SK-N-SH (cell line): ENCODE results near the gene ZNF785. TPM values are rescaled to one million over a fixed set of nuclear protein-coding genes. Genes with fewer than 3 reads are reported as not detected.
A peak's percentile ranks its signal among the peaks of the same experiment; 100 is the strongest.

Source experiments
- CTCF ChIA-PET: fragments of 300-600, 350-600 bp; formaldehyde crosslinking; extraction: SDS; loops from one replicate; lab custom pipeline; 2021; lab: Yijun Ruan, JAX
- POLR2A ChIA-PET: fragments of 350-600 bp; sonication (Branson Sonifier 250); formaldehyde crosslinking; extraction: SDS; loops from one replicate; lab custom pipeline; 2020; ENCODE audit warnings: antibody characterized with exemption, inconsistent platforms; lab: Yijun Ruan, JAX
- DNase-seq: peaks from one replicate; pipeline ENCODE4 v3.0.0; 2012
- H2AFZ ChIP-seq: fragments of 200-600 bp; sonication (generic); 2 replicates; pipeline ENCODE4 v1.8.1; 2016; ENCODE audit warnings: antibody characterized with exemption, mild to moderate bottlenecking, low read depth
- H3F3A ChIP-seq: fragments of 200-600 bp; sonication (generic); replicated peaks from 2 replicates; pipeline ENCODE3; 2016; ENCODE audit warnings: antibody characterized with exemption, mild to moderate bottlenecking; ENCODE audit not compliant: insufficient read depth
- H3K27ac ChIP-seq, 2 experiments: fragments of 200-500 bp in 1 of 2; fragments of 200-600 bp in 1 of 2; sonication (Bioruptor generic) in 1 of 2; sonication (generic), shearing (Covaris generic) in 1 of 2; 2 replicates each; pipeline versions ENCODE4 v1.5.1 to v1.6.1; 2014 to 2016; ENCODE audit warnings: low read depth in 2 of 2, inconsistent platforms in 1 of 2, low read length in 1 of 2, mild to moderate bottlenecking in 1 of 2, mixed read lengths in 1 of 2
- H3K27me3 ChIP-seq: fragments of 200-600 bp; sonication (generic), shearing (Covaris generic); 2 replicates; pipeline ENCODE4 v1.6.1; 2016; ENCODE audit warnings: mixed run types; ENCODE audit not compliant: insufficient read depth
- H3K36me3 ChIP-seq, 2 experiments: fragments of 200-500 bp in 1 of 2; fragments of 200-600 bp in 1 of 2; sonication (Bioruptor generic) in 1 of 2; sonication (generic) in 1 of 2; replicated peaks in 1 of 2; 2 replicates each; pipeline versions ENCODE3 to v1.5.1; 2014 to 2016; ENCODE audit warnings: low read length in 1 of 2, mild to moderate bottlenecking in 1 of 2; ENCODE audit not compliant: insufficient read depth in 2 of 2, control insufficient read depth in 1 of 2
- H3K4me1 ChIP-seq, 2 experiments: fragments of 200-500 bp in 1 of 2; fragments of 200-600 bp in 1 of 2; sonication (Bioruptor generic) in 1 of 2; sonication (generic), shearing (Covaris generic) in 1 of 2; 2 replicates each; pipeline versions ENCODE4 v1.5.1 to v1.6.1; 2014 to 2016; ENCODE audit warnings: low read depth in 1 of 2, low read length in 1 of 2, mixed run types in 1 of 2; ENCODE audit not compliant: insufficient read depth in 2 of 2, control insufficient read depth in 1 of 2
- H3K4me2 ChIP-seq: fragments of 200-600 bp; sonication (generic), shearing (Covaris generic); 2 replicates; pipeline ENCODE4 v1.6.1; 2017; ENCODE audit warnings: mixed run types
- H3K4me3 ChIP-seq, 2 experiments: fragments of 200-500 bp in 1 of 2; fragments of 200-600 bp in 1 of 2; sonication (Bioruptor generic) in 1 of 2; sonication (generic), shearing (Covaris generic) in 1 of 2; 2 replicates each; pipeline versions ENCODE4 v1.5.1 to v1.8.1; 2014 to 2016; ENCODE audit warnings: low read depth in 2 of 2, inconsistent platforms in 1 of 2, low read length in 1 of 2, mild to moderate bottlenecking in 1 of 2, mixed read lengths in 1 of 2, moderate library complexity in 1 of 2
- H3K79me2 ChIP-seq: fragments of 200-600 bp; sonication (generic); 2 replicates; pipeline ENCODE4 v1.8.1; 2017; ENCODE audit warnings: mild to moderate bottlenecking; ENCODE audit not compliant: insufficient read depth
- H3K9ac ChIP-seq: fragments of 200-600 bp; sonication (generic); 2 replicates; pipeline ENCODE4 v1.6.1; 2017; ENCODE audit warnings: mixed run types
- H3K9me2 ChIP-seq: fragments of 200-600 bp; sonication (generic); 2 replicates; pipeline ENCODE4 v1.6.1; 2017; ENCODE audit warnings: mixed run types
- H3K9me3 ChIP-seq: fragments of 200-600 bp; sonication (generic); 2 replicates; pipeline ENCODE4 v1.6.1; 2017; ENCODE audit warnings: mixed run types, mild to moderate bottlenecking, moderate library complexity
- H4K20me1 ChIP-seq: fragments of 200-600 bp; sonication (generic); 2 replicates; pipeline ENCODE4 v1.6.1; 2017; ENCODE audit warnings: mild to moderate bottlenecking, mixed run types; ENCODE audit not compliant: insufficient read depth
- CHD2 ChIP-seq: fragments of 150-350 bp; IDR thresholded peaks from 2 replicates; pipeline ENCODE4 v1.6.1; 2018; ENCODE audit warnings: low read length; ENCODE audit not compliant: partially characterized antibody
- EZH2phosphoT487 ChIP-seq: fragments of 200-600 bp; sonication (generic); IDR thresholded peaks from 2 replicates; pipeline ENCODE4 v1.6.1; 2017; ENCODE audit warnings: low read depth, mixed run types, mild to moderate bottlenecking, antibody characterized with exemption, moderate library complexity, borderline replicate concordance
- FOSL2 ChIP-seq: IDR thresholded peaks from 2 replicates; pipeline ENCODE4 v1.4.0; 2012; ENCODE audit warnings: low read depth, mild to moderate bottlenecking, moderate library complexity, borderline replicate concordance
- FOXJ3 ChIP-seq: sonication (generic); formaldehyde crosslinking; IDR thresholded peaks from 2 replicates; pipeline ENCODE4 v1.5.1; 2020; ENCODE audit warnings: mild to moderate bottlenecking, missing genetic modification reagents
- FOXM1 ChIP-seq: IDR thresholded peaks from 2 replicates; pipeline ENCODE4 v1.4.0; 2012; ENCODE audit warnings: low read depth, mild to moderate bottlenecking
- GATA2 ChIP-seq: sonication (generic); formaldehyde crosslinking; IDR thresholded peaks from 2 replicates; pipeline ENCODE4 v1.5.0; 2020; ENCODE audit warnings: mild to moderate bottlenecking, missing genetic modification reagents
- IRF3 ChIP-seq: fragments of 150-350 bp; IDR thresholded peaks from 2 replicates; pipeline ENCODE4 v1.6.1; 2016; ENCODE audit warnings: mild to moderate bottlenecking, low read depth, low read length
- JUND ChIP-seq: IDR thresholded peaks from 2 replicates; pipeline ENCODE4 v1.4.0; 2012
- MXI1 ChIP-seq: IDR thresholded peaks from 2 replicates; pipeline ENCODE4 v1.6.1; 2012; ENCODE audit warnings: mild to moderate bottlenecking, low read depth, low read length, improper control_type of control experiment
- NRF1 ChIP-seq: IDR thresholded peaks from 2 replicates; pipeline ENCODE4 v1.6.1; 2012; ENCODE audit warnings: low read depth, mild to moderate bottlenecking, low read length
- RAD21 ChIP-seq: IDR thresholded peaks from 2 replicates; pipeline ENCODE4 v1.6.1; 2012; ENCODE audit warnings: mild to moderate bottlenecking, low read length
- SIN3A ChIP-seq: IDR thresholded peaks from 2 replicates; pipeline ENCODE4 v1.6.1; 2012; ENCODE audit warnings: low read depth, mild to moderate bottlenecking, low read length, moderate library complexity, borderline replicate concordance
- TCF12 ChIP-seq: IDR thresholded peaks from 2 replicates; pipeline ENCODE4 v1.4.0; 2012
- TEAD4 ChIP-seq: IDR thresholded peaks from 2 replicates; pipeline ENCODE4 v1.4.0; 2012; ENCODE audit warnings: mild to moderate bottlenecking, borderline replicate concordance; ENCODE audit not compliant: insufficient read depth
- USF1 ChIP-seq: IDR thresholded peaks from 2 replicates; pipeline ENCODE4 v1.4.0; 2012; ENCODE audit warnings: low read depth, borderline replicate concordance
- YY1 ChIP-seq: IDR thresholded peaks from 2 replicates; pipeline ENCODE4 v1.4.0; 2012; ENCODE audit warnings: low read depth, mild to moderate bottlenecking
- WGBS: methylation state at CpG from one replicate; pipeline ENCODE4 v1.1.6; 2017; ENCODE audit warnings: low lambda C conversion rate; 5-methylcytosine and 5-hydroxymethylcytosine counted together
- polyA plus RNA-seq, 3 experiments: library from polyadenylated mRNA; depleted of rRNA; stranded (reverse); fragments of >200 nt; gene quantifications; 2 replicates each; pipeline ENCODE4 v1.2.3, GENCODE V29; 2012
- TF ChIP-seq, protein P1 (sequence below): IDR thresholded peaks from 2 replicates; pipeline ENCODE4 v1.6.1; 2012; ENCODE audit warnings: mild to moderate bottlenecking, low read depth, low read length, moderate library complexity
- TF ChIP-seq, protein P2 (sequence below): fragments of 200-600 bp; sonication (generic); IDR thresholded peaks from 2 replicates; pipeline ENCODE4 v1.6.1; 2017; ENCODE audit warnings: antibody characterized with exemption, mild to moderate bottlenecking, moderate library complexity
- TF ChIP-seq, protein P3 (sequence below): IDR thresholded peaks from 2 replicates; pipeline ENCODE4 v1.4.0; 2012; ENCODE audit warnings: low read depth, borderline replicate concordance
- TF ChIP-seq, protein P4 (sequence below): fragments of 150-350 bp; IDR thresholded peaks from 2 replicates; pipeline ENCODE4 v1.6.1; 2017; ENCODE audit warnings: antibody characterized with exemption, low read length, low read depth, borderline replicate concordance

Gene ZNF785
- polyA plus RNA-seq, 1 of the 3 experiments (the other 2 are of a cell fraction): 8.8 TPM

DNA sequence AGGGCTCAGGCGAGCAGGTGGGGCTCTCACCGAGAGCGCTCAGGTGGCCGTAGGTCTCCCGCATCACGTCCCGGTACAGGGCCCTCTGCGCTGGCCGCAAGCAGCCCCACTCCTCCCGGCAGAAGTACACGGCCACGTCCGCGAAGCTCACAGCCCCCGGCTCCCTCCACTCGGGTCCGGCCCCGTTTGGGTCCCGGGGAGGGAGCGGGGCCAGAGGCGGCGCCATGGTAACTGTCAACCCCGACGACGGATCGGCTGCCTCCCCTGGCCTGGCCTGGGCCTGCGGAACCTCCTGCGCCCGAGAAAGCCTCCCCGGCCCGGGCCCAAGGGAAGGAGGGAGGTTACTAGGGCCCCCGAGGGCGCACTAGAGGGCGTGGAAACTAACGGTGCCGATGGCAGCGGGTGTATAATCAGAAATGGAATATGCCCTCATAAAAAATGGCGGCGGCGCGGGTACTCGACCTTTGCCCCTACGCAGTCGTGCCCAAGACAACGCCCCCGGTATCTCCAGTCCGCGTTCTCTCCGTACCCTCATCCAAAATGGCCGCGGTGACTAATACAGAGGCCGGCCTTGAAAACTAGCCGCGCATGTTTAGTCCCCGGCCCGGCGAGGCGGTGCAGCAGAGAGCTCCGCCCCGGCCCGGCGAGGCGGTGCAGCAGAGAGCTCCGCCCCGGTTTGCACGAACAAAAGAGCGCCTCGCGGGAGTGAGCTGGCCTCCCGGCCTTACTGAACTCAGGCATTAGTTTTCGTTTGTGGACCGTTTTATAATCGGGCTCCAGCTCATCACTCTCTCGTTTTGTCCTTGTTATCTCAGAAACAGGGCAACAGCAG, 27.3 kb downstream of the ZNF785 start, which contains the start of gene ZNF764:
TSS of gene ZNF764 (minus strand) at position 418 of the 832 bp plus-strand sequence. CDS start at position 226, 192 bp downstream.
- Histone ChIP-seq H3F3A (peaks cover 7% of the 10 kb centered on the region), H3K27me3 (no peaks in the 10 kb centered on the region), H3K4me1 (peaks cover 0 to 6% of the 10 kb centered on the region in 2 experiments; a peak in 1 of 4 replicates), H3K4me3 (peak within 1 kb of the TSS; percentile 75 to 91), H2AFZ (peak within 1 kb of the TSS; percentile 92), H3K9me2 (no peaks in the 10 kb centered on the region), H3K36me3 (peaks cover 0 to 21% of the 10 kb centered on the region in 2 experiments), H3K4me2 (peak within 1 kb of the TSS; percentile 95), H3K9ac (peak within 1 kb of the TSS; percentile 94), H3K9me3 (no peaks in the 10 kb centered on the region), H4K20me1 (no peaks in the 10 kb centered on the region), H3K27ac (peak within 1 kb of the TSS; percentile 88 to 92), H3K79me2 (peaks cover 26% of the 10 kb centered on the region)
- ChIA-PET POLR2A (interaction anchor here (0.9 to 3.8 kb wide), 9 partner anchors 9 to 101 kb away, joined by 3 to 47 read pairs (median 4); partner anchors contain the start of genes ZNF688, ZNF689 and ZNF747), CTCF (interaction anchor here (0.8 to 2.1 kb wide), 9 partner anchors 12 to 128 kb away, joined by 3 to 19 read pairs (median 4); partner anchors contain the start of genes DCTPP1 and ZNF688)
- peak; percentile 96 for DNase-seq
- WGBS: 5% methylated on average over 13 of the region's 74 CpGs
- TF ChIP-seq, protein P1, sequence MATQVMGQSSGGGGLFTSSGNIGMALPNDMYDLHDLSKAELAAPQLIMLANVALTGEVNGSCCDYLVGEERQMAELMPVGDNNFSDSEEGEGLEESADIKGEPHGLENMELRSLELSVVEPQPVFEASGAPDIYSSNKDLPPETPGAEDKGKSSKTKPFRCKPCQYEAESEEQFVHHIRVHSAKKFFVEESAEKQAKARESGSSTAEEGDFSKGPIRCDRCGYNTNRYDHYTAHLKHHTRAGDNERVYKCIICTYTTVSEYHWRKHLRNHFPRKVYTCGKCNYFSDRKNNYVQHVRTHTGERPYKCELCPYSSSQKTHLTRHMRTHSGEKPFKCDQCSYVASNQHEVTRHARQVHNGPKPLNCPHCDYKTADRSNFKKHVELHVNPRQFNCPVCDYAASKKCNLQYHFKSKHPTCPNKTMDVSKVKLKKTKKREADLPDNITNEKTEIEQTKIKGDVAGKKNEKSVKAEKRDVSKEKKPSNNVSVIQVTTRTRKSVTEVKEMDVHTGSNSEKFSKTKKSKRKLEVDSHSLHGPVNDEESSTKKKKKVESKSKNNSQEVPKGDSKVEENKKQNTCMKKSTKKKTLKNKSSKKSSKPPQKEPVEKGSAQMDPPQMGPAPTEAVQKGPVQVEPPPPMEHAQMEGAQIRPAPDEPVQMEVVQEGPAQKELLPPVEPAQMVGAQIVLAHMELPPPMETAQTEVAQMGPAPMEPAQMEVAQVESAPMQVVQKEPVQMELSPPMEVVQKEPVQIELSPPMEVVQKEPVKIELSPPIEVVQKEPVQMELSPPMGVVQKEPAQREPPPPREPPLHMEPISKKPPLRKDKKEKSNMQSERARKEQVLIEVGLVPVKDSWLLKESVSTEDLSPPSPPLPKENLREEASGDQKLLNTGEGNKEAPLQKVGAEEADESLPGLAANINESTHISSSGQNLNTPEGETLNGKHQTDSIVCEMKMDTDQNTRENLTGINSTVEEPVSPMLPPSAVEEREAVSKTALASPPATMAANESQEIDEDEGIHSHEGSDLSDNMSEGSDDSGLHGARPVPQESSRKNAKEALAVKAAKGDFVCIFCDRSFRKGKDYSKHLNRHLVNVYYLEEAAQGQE: no peak
- peak; percentile 71 for TF ChIP-seq FOSL2
- peak; percentile 61; the same call in 1 of the 2 replicates for TF ChIP-seq SIN3A
- TF ChIP-seq NRF1: peak; percentile 68
- TF ChIP-seq, protein P2, sequence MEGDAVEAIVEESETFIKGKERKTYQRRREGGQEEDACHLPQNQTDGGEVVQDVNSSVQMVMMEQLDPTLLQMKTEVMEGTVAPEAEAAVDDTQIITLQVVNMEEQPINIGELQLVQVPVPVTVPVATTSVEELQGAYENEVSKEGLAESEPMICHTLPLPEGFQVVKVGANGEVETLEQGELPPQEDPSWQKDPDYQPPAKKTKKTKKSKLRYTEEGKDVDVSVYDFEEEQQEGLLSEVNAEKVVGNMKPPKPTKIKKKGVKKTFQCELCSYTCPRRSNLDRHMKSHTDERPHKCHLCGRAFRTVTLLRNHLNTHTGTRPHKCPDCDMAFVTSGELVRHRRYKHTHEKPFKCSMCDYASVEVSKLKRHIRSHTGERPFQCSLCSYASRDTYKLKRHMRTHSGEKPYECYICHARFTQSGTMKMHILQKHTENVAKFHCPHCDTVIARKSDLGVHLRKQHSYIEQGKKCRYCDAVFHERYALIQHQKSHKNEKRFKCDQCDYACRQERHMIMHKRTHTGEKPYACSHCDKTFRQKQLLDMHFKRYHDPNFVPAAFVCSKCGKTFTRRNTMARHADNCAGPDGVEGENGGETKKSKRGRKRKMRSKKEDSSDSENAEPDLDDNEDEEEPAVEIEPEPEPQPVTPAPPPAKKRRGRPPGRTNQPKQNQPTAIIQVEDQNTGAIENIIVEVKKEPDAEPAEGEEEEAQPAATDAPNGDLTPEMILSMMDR: no peak
- TF ChIP-seq IRF3: no peak
- peak; percentile 1; the same call in 1 of the 2 replicates for TF ChIP-seq RAD21
- TF ChIP-seq, protein P3, sequence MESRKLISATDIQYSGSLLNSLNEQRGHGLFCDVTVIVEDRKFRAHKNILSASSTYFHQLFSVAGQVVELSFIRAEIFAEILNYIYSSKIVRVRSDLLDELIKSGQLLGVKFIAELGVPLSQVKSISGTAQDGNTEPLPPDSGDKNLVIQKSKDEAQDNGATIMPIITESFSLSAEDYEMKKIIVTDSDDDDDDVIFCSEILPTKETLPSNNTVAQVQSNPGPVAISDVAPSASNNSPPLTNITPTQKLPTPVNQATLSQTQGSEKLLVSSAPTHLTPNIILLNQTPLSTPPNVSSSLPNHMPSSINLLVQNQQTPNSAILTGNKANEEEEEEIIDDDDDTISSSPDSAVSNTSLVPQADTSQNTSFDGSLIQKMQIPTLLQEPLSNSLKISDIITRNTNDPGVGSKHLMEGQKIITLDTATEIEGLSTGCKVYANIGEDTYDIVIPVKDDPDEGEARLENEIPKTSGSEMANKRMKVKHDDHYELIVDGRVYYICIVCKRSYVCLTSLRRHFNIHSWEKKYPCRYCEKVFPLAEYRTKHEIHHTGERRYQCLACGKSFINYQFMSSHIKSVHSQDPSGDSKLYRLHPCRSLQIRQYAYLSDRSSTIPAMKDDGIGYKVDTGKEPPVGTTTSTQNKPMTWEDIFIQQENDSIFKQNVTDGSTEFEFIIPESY: 0 out of 2 replicates have a peak, but pooled peaks have one; percentile 50
- peak; percentile 100 for TF ChIP-seq YY1
- TF ChIP-seq EZH2phosphoT487: no peak
- peak; percentile 54; the same call in 1 of the 2 replicates for TF ChIP-seq JUND
- TF ChIP-seq TEAD4: no peak
- no peak for TF ChIP-seq GATA2 (CRISPR knock-in tag)
- TF ChIP-seq MXI1: peak; percentile 68; the same call in 1 of the 2 replicates
- no peak for TF ChIP-seq FOXM1
- no peak for TF ChIP-seq USF1
- no peak for TF ChIP-seq FOXJ3 (CRISPR knock-in tag)
- TF ChIP-seq, protein P4, sequence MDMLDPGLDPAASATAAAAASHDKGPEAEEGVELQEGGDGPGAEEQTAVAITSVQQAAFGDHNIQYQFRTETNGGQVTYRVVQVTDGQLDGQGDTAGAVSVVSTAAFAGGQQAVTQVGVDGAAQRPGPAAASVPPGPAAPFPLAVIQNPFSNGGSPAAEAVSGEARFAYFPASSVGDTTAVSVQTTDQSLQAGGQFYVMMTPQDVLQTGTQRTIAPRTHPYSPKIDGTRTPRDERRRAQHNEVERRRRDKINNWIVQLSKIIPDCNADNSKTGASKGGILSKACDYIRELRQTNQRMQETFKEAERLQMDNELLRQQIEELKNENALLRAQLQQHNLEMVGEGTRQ: no peak
- peak; percentile 90 for TF ChIP-seq CHD2
- TF ChIP-seq TCF12: no peak; the same call in 1 of the 2 replicates
